Liver (tissue), 3 donors: ENCODE results near the gene ATP7B.

Experiments
- CTCF ChIP-seq: fragments of 150-350 bp; IDR thresholded peaks from 2 replicates; pipeline ENCODE4 v1.5.1; 2017; ENCODE audit warnings: improper control_type of control experiment, low read depth, low read length; ENCODE audit not compliant: missing input control
- FOXA1 ChIP-seq: IDR thresholded peaks from 2 replicates; pipeline ENCODE4 v1.6.1; 2016; ENCODE audit warnings: antibody characterized with exemption
- FOXA2 ChIP-seq: IDR thresholded peaks from 2 replicates; pipeline ENCODE4 v1.6.1; 2016; ENCODE audit warnings: antibody characterized with exemption
- HNF4A ChIP-seq, 2 donors: conservative IDR thresholded peaks; 2 replicates each; pipeline ENCODE4 v1.6.1; 2016; ENCODE audit warnings: antibody characterized with exemption in 2 of 2, mild to moderate bottlenecking in 2 of 2
- JUND ChIP-seq, 2 donors: IDR thresholded peaks; 2 replicates each; pipeline ENCODE4 v1.6.1; 2016; ENCODE audit warnings: antibody characterized with exemption in 2 of 2
- RAD21 ChIP-seq, 2 donors: IDR thresholded peaks; 2 replicates each; pipeline ENCODE4 v1.6.1; 2016; ENCODE audit warnings: antibody characterized with exemption in 2 of 2, mild to moderate bottlenecking in 2 of 2
- RXRA ChIP-seq, 2 donors: IDR thresholded peaks; 2 replicates each; pipeline ENCODE4 v1.6.1; 2017 to 2018; ENCODE audit warnings: antibody characterized with exemption in 2 of 2, mild to moderate bottlenecking in 1 of 2
- TAF1 ChIP-seq: conservative IDR thresholded peaks from 2 replicates; pipeline ENCODE4 v1.6.1; 2016; ENCODE audit warnings: antibody characterized with exemption, mild to moderate bottlenecking
- YY1 ChIP-seq: IDR thresholded peaks from 2 replicates; pipeline ENCODE4 v1.6.1; 2016; ENCODE audit warnings: antibody characterized with exemption, mild to moderate bottlenecking
- TF ChIP-seq, protein P1 (sequence below): IDR thresholded peaks from 2 replicates; pipeline ENCODE4 v1.6.1; 2016; ENCODE audit warnings: antibody characterized with exemption
- TF ChIP-seq, protein P2 (sequence below): IDR thresholded peaks from 2 replicates; pipeline ENCODE4 v1.6.1; 2016; ENCODE audit warnings: antibody characterized with exemption, mild to moderate bottlenecking
- donor health status: healthy.
- donor health status: healthy.

DNA sequence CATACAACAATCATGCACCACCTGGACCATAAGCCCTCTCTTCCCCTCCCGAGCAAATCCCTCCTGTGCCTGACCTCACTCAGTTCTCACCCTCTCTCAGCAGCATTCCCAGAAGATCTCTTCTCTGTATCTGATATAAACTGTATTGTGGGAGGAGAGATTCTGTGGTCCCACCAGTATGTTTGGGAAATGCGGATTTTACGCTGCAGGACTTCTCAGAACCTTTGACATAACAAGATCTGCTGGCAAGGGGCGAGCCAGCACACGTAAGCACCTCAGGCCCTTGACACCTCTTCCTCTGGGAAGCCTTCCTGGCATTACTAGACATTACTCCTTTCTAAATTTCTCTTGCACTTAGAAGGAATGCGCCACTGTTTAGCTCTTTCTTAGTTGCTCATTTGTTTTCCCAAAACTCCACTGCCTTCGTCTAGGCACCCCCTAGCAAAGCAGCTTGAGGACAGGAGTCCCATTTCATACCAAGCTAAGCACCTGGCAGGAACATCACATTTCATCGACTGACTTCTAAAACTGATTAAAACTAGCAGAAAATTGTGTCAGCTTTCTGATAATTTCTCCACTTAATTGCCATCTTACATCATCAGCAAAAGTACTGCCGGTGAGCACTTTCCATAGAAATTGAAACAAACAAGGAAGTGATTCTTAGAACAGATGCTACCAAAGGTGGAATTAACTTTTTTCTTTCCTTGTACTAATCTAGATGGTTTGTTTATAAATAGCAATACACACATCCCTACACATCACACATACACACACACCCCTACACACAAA is 86.3 kb downstream of the ATP7B start:
- TF ChIP-seq CTCF: no peak
- no peak for TF ChIP-seq JUND (IDR thresholded peaks at IDR 0.05)
- TF ChIP-seq, protein P1, sequence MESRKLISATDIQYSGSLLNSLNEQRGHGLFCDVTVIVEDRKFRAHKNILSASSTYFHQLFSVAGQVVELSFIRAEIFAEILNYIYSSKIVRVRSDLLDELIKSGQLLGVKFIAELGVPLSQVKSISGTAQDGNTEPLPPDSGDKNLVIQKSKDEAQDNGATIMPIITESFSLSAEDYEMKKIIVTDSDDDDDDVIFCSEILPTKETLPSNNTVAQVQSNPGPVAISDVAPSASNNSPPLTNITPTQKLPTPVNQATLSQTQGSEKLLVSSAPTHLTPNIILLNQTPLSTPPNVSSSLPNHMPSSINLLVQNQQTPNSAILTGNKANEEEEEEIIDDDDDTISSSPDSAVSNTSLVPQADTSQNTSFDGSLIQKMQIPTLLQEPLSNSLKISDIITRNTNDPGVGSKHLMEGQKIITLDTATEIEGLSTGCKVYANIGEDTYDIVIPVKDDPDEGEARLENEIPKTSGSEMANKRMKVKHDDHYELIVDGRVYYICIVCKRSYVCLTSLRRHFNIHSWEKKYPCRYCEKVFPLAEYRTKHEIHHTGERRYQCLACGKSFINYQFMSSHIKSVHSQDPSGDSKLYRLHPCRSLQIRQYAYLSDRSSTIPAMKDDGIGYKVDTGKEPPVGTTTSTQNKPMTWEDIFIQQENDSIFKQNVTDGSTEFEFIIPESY: no peak
- no peak for TF ChIP-seq HNF4A (conservative IDR thresholded peaks at IDR 0.05)
- TF ChIP-seq TAF1: no peak
- TF ChIP-seq RAD21 (IDR thresholded peaks at IDR 0.05): no peak
- TF ChIP-seq, protein P2, sequence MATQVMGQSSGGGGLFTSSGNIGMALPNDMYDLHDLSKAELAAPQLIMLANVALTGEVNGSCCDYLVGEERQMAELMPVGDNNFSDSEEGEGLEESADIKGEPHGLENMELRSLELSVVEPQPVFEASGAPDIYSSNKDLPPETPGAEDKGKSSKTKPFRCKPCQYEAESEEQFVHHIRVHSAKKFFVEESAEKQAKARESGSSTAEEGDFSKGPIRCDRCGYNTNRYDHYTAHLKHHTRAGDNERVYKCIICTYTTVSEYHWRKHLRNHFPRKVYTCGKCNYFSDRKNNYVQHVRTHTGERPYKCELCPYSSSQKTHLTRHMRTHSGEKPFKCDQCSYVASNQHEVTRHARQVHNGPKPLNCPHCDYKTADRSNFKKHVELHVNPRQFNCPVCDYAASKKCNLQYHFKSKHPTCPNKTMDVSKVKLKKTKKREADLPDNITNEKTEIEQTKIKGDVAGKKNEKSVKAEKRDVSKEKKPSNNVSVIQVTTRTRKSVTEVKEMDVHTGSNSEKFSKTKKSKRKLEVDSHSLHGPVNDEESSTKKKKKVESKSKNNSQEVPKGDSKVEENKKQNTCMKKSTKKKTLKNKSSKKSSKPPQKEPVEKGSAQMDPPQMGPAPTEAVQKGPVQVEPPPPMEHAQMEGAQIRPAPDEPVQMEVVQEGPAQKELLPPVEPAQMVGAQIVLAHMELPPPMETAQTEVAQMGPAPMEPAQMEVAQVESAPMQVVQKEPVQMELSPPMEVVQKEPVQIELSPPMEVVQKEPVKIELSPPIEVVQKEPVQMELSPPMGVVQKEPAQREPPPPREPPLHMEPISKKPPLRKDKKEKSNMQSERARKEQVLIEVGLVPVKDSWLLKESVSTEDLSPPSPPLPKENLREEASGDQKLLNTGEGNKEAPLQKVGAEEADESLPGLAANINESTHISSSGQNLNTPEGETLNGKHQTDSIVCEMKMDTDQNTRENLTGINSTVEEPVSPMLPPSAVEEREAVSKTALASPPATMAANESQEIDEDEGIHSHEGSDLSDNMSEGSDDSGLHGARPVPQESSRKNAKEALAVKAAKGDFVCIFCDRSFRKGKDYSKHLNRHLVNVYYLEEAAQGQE: no peak
- no peak for TF ChIP-seq YY1
- no peak for TF ChIP-seq FOXA1
- no peak for TF ChIP-seq RXRA (IDR thresholded peaks at IDR 0.05)
- TF ChIP-seq FOXA2: no peak
